Neutrophil (primary cell): ENCODE results near the gene ARFGAP1.

Source experiments
- H3K27ac ChIP-seq: fragments of 200-600 bp; sonication (generic); 2 replicates; pipeline ENCODE4 v1.5.1; 2016; ENCODE audit warnings: mild to moderate bottlenecking, moderate library complexity
- H3K27me3 ChIP-seq: fragments of 200-600 bp; sonication (generic); 2 replicates; pipeline ENCODE4 v1.6.0; 2016; ENCODE audit warnings: mild to moderate bottlenecking
- H3K36me3 ChIP-seq: fragments of 200-600 bp; sonication (generic); 2 replicates; pipeline ENCODE4 v1.5.1; 2017
- H3K4me1 ChIP-seq, 2 experiments: fragments of 200-600 bp in 1 of 2; sonication (generic) in 1 of 2; 1 replicate in 1 of 2; 2 replicates in 1 of 2; pipeline versions ENCODE4 v1.5.1 to v1.6.1; 2013 to 2016; ENCODE audit warnings: low read depth in 1 of 2, low read length in 1 of 2, mild to moderate bottlenecking in 1 of 2, moderate library complexity in 1 of 2; ENCODE audit not compliant: control insufficient read depth in 1 of 2, insufficient read depth in 1 of 2
- H3K4me3 ChIP-seq, 2 experiments: fragments of 200-600 bp in 1 of 2; sonication (generic) in 1 of 2; 1 replicate in 1 of 2; 2 replicates in 1 of 2; pipeline ENCODE4 v1.5.1; 2013 to 2016; ENCODE audit warnings: low read depth in 1 of 2, low read length in 1 of 2, mild to moderate bottlenecking in 1 of 2, moderate library complexity in 1 of 2
- H3K9me3 ChIP-seq: fragments of 200-600 bp; sonication (generic); 2 replicates; pipeline ENCODE4 v1.5.1; 2016
- TF ChIP-seq, protein P1 (sequence below): fragments of 200-600 bp; sonication (generic); IDR thresholded peaks from 2 replicates; pipeline ENCODE4 v1.5.1; 2016; ENCODE audit warnings: antibody characterized with exemption

ARFGAP1 gene

DNA sequence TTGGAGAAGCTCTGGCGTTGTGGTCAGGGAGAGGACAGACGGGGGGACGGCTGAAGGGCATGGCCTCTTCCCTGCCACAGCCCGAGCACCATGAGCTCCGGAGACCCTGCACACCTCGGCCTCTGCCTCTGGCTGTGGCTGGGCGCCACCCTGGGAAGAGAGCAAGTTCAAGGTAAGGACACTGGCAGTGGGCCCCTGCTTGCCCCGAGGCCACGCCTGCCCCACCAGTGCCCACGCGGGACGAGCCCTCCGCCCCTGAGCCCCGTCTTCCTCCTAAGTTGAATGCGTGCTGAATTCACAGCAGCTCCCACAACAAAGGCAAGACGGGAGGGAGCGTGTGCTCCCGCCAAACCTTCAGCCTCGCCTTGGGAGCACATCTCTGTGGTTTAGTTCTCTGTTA is 22.4 kb downstream of the ARFGAP1 start:
- Histone ChIP-seq H3K9me3 (no peaks in the 10 kb centered on the region), H3K4me1 (no peaks in the 10 kb centered on the region), H3K36me3 (no peaks in the 10 kb centered on the region), H3K4me3 (no peak overlapping the region), H3K27me3 (peaks cover 66% of the 10 kb centered on the region), H3K27ac (no peak overlapping the region)
- TF ChIP-seq, protein P1, sequence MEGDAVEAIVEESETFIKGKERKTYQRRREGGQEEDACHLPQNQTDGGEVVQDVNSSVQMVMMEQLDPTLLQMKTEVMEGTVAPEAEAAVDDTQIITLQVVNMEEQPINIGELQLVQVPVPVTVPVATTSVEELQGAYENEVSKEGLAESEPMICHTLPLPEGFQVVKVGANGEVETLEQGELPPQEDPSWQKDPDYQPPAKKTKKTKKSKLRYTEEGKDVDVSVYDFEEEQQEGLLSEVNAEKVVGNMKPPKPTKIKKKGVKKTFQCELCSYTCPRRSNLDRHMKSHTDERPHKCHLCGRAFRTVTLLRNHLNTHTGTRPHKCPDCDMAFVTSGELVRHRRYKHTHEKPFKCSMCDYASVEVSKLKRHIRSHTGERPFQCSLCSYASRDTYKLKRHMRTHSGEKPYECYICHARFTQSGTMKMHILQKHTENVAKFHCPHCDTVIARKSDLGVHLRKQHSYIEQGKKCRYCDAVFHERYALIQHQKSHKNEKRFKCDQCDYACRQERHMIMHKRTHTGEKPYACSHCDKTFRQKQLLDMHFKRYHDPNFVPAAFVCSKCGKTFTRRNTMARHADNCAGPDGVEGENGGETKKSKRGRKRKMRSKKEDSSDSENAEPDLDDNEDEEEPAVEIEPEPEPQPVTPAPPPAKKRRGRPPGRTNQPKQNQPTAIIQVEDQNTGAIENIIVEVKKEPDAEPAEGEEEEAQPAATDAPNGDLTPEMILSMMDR: no peak

DNA sequence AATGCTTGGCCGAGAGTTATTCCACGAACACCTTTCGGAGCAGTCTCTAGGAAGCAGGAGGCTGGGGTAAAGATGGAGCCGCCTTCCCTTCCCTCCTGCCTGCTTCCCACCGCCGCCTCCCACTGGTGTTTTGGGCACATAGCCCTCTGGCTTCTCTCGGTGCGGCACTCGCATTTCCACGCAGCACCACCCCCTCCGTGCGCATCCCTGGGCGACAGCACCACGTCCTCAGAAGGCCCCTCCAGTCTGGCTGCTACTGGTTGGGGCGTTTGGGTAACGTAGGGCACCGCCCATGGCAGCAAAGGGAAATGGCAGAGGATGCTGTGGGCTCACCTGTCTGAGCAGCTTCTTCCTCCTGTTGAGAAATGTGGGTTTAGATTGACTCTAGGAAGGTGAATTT is 22.8 kb downstream of the ARFGAP1 start:
- Histone ChIP-seq H3K9me3 (no peaks in the 10 kb centered on the region), H3K4me1 (no peaks in the 10 kb centered on the region), H3K36me3 (no peaks in the 10 kb centered on the region), H3K27ac (no peak overlapping the region), H3K4me3 (no peak overlapping the region), H3K27me3 (peaks cover 70% of the 10 kb centered on the region)
- TF ChIP-seq, protein P1: no peak

DNA sequence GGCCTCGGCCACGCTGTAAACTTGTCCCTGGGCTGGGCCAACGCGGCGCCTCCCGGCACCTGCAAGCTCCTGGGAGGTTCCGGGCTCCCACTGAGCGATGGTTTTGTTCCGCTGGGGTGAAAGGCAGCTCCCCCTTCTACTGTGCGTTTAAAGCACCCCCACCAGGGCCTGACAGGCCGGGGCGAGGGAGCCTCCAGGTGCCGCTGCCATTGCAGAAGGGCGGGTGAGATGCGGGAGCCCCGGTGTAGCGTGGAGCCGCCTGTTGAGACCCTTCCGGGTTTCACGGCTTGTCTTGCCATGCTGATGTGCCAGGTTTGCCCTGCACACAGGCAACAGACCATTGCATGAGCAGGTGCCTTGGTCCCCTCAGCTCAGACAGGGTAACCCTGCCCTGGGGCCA is 23.2 kb downstream of the ARFGAP1 start:
- H3K27ac ChIP-seq: no peak overlapping the region
- H3K9me3 ChIP-seq: no peaks in the 10 kb centered on the region
- no peaks in the 10 kb centered on the region for H3K4me1 ChIP-seq
- no peaks in the 10 kb centered on the region for H3K36me3 ChIP-seq
- H3K27me3 ChIP-seq: peaks cover 72% of the 10 kb centered on the region
- TF ChIP-seq, protein P1: no peak
- H3K4me3 ChIP-seq: no peak overlapping the region

DNA sequence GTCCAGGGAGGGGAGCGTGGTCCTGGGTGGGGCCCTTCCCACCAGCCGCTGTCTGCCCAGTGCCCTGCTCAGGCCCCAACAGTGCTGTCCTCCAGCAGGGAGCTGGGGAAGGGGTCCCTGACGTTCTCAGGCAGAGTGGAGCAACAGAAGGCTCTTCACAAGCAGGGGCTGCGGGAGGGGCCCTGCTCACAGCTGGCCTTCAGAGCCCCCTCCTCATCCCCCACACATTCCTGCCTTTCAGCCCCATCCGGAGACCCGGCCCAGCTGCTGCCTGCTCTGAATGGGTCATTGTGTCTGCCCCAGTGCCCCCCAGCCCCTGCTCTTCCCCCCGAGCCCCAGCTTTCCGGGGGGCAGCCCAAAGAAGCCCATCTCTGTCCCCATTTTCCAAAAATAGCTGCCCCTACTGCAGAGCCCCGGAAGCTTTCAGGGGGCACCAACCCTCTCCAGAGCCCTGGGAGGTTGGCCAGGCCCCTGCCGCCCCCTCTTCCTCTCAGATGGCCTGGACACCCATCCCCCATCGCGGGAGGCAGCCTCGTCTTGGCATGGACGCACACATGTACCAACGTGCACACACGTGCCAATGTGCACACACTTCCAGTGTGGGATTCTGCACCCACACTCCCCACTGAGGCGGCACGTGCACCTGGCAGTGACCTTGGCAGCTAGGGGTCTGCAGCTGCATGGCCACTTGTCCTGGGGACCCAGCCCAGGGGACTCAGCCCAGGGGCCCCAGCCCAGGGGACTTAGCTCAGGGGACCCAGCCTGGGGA is 24.1 kb downstream of the ARFGAP1 start:
- H3K27me3 ChIP-seq: peaks cover 76% of the 10 kb centered on the region
- H3K36me3 ChIP-seq: no peaks in the 10 kb centered on the region
- no peak overlapping the region for H3K27ac ChIP-seq
- no peaks in the 10 kb centered on the region for H3K4me1 ChIP-seq
- TF ChIP-seq, protein P1: no peak
- H3K4me3 ChIP-seq: no peak overlapping the region
- no peaks in the 10 kb centered on the region for H3K9me3 ChIP-seq

DNA sequence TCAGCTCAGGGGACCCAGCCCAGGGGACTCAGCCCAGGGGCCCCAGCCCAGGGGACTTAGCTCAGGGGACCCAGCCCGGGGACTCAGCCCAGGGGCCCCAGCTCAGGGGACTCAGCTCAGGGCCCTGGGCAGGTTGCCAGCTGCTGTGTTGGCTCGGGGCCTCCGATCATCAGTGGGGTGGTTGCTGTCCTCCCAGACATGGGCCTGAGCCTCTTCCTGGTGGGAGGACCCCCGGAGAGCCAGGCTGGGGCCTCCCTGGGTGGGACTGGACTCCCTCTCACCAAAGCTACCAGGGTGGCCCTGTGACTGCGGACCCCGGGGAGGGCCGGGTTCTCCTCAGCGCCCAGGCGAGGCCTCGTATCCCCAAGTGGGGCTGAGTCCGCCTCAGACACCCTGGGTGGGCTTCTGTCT is 24.8 kb downstream of the ARFGAP1 start:
- no peak overlapping the region for H3K4me3 ChIP-seq
- H3K4me1 ChIP-seq: no peaks in the 10 kb centered on the region
- H3K27me3 ChIP-seq: peaks cover 71% of the 10 kb centered on the region
- H3K9me3 ChIP-seq: no peaks in the 10 kb centered on the region
- no peaks in the 10 kb centered on the region for H3K36me3 ChIP-seq
- H3K27ac ChIP-seq: no peak overlapping the region
- TF ChIP-seq, protein P1: no peak
